Measurements from ENCODE around the gene KRTAP4-16.
"Not testable (repeated sequence)": the region's sequence is repeated elsewhere in the genome, so short reads cannot be mapped to it uniquely, and the experiment has no call there.

KRTAP4-16 gene

DNA sequence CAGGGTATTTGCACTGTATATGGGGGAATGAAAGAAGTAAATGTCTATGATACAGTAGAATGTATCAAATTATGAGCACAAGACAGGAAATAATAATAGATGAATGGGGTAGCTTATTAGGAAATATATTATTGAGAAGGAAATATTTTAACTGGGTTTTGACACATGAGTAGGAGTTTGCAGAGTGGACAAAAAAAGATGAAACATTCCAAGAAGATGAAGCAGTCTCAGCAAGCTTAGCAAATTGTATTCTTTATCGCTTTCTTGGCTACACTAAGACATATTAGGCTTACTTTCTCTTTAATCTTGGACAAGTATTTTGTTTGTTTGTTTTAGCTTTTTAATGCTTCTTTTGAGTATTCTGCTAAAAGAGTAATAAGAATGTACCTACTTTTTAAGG, 1.9 kb upstream of the KRTAP4-16 start:
- Histone ChIP-seq H3K36me3 (ENCODE audit: insufficient read depth, low read length) (no peaks in the 10 kb centered on the region), H3K9ac (ENCODE audit: low read depth, low read length, poor library complexity, severe bottlenecking) (no peak overlapping the region), H3K27me3 (ENCODE audit: insufficient read depth, low read length, poor library complexity, severe bottlenecking) (no peaks in the 10 kb centered on the region), H3K4me1 (ENCODE audit: insufficient read depth, low read length, poor library complexity, severe bottlenecking) (peaks cover 37% of the 10 kb centered on the region), H3K4me2 (ENCODE audit: low read depth, low read length, poor library complexity, severe bottlenecking) (no peak overlapping the region), H3K9me2 (replicated peaks; ENCODE audit: low read depth, low read length) (no peaks in the 10 kb centered on the region), H2AFZ (ENCODE audit: low read length) (no peak overlapping the region), H3K79me2 (ENCODE audit: insufficient read depth, low read length) (no peaks in the 10 kb centered on the region), H3K9me3 (ENCODE audit: insufficient read depth, low read depth, low read length) (no peaks in the 10 kb centered on the region), H4K20me1 (ENCODE audit: insufficient read depth, low read length, poor library complexity, severe bottlenecking) (no peaks in the 10 kb centered on the region), H3F3A (ENCODE audit: low read depth) (no peaks in the 10 kb centered on the region), H3K4me3 (ENCODE audit: low read length, poor library complexity, severe bottlenecking) (no peak overlapping the region)
- TF ChIP-seq EZH2phosphoT487 (IDR thresholded peaks at IDR 0.05; ENCODE audit: borderline replicate concordance) = no peak
- TF ChIP-seq, protein P1, sequence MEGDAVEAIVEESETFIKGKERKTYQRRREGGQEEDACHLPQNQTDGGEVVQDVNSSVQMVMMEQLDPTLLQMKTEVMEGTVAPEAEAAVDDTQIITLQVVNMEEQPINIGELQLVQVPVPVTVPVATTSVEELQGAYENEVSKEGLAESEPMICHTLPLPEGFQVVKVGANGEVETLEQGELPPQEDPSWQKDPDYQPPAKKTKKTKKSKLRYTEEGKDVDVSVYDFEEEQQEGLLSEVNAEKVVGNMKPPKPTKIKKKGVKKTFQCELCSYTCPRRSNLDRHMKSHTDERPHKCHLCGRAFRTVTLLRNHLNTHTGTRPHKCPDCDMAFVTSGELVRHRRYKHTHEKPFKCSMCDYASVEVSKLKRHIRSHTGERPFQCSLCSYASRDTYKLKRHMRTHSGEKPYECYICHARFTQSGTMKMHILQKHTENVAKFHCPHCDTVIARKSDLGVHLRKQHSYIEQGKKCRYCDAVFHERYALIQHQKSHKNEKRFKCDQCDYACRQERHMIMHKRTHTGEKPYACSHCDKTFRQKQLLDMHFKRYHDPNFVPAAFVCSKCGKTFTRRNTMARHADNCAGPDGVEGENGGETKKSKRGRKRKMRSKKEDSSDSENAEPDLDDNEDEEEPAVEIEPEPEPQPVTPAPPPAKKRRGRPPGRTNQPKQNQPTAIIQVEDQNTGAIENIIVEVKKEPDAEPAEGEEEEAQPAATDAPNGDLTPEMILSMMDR (conservative IDR thresholded peaks at IDR 0.05; ENCODE audit: low read length) = no peak

DNA sequence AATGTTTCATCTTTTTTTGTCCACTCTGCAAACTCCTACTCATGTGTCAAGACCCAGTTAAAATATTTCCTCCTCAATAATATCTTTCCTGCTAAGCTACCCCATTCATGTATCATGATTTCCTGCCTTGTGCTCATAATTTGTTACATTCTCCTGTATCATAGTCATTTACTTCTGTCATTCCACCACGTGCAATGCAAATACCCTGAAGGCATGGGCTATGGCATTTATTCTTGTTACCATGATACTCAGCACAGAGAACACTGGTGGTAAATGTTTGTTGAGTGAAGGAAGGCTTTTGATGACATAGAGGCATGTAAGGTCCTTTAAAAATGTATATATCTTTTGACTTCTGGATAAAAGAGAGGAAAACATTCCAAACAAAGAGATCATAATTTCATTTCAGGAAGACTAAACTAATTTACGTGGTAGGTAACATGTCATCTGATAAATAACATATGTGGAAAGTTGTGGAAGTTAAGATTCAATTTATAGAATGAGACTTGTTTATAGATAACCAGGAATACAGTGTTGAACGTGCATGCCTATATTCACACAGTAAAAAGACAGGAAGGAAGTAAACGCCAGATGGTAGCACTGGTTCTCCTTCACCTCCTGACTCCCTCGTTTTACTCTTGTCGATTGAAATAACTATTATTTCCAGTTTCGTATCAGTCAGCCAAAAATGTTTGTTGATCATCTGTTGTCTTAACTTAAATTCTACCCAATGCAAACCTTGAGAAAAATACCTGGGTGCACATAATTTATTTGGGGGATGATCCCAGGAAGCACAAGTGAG, 2.1 kb downstream of the KRTAP4-16 start:
- not testable (repeated sequence) for H3K36me3 ChIP-seq (ENCODE audit: insufficient read depth, low read length); H3K9me2 ChIP-seq (replicated peaks; ENCODE audit: low read depth, low read length); H3F3A ChIP-seq (ENCODE audit: low read depth); H3K9me3 ChIP-seq (ENCODE audit: insufficient read depth, low read depth, low read length); H4K20me1 ChIP-seq (ENCODE audit: insufficient read depth, low read length, poor library complexity, severe bottlenecking); H2AFZ ChIP-seq (ENCODE audit: low read length); H3K79me2 ChIP-seq (ENCODE audit: insufficient read depth, low read length); H3K27me3 ChIP-seq (ENCODE audit: insufficient read depth, low read length, poor library complexity, severe bottlenecking)
- Histone ChIP-seq H3K4me2 (ENCODE audit: low read depth, low read length, poor library complexity, severe bottlenecking) (peak overlapping the region; percentile 78), H3K4me3 (ENCODE audit: low read length, poor library complexity, severe bottlenecking) (peak overlapping the region; percentile 61), H3K9ac (ENCODE audit: low read depth, low read length, poor library complexity, severe bottlenecking) (peak overlapping the region; percentile 12), H3K4me1 (ENCODE audit: insufficient read depth, low read length, poor library complexity, severe bottlenecking) (peaks cover 24% of the 10 kb centered on the region)

DNA sequence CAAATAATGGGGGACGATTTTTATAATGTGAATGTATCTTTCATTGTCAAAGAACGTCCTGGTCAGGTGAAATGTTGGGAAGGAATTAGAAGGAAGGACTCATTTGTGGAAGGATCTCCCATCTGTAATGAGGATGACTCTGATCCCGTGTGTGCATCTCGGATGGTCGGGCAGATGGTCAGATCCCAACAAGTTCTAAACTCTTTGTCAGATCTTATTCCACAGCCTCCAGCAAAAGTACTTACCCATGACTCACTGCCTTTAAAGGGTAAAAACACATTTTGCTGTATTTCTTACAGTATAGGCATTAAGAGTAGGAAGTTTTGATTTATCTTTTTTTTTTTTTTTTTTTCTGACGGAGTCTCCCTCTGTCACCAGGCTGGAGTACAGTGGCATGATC, 3.5 kb downstream of the KRTAP4-16 start:
- Histone ChIP-seq H3K4me3 (ENCODE audit: low read length, poor library complexity, severe bottlenecking) (no peak overlapping the region), H3K4me1 (ENCODE audit: insufficient read depth, low read length, poor library complexity, severe bottlenecking) (peaks cover 24% of the 10 kb centered on the region), H3F3A (ENCODE audit: low read depth) (no peaks in the 10 kb centered on the region), H3K36me3 (ENCODE audit: insufficient read depth, low read length) (no peaks in the 10 kb centered on the region), H3K9me3 (ENCODE audit: insufficient read depth, low read depth, low read length) (no peaks in the 10 kb centered on the region), H3K9ac (ENCODE audit: low read depth, low read length, poor library complexity, severe bottlenecking) (no peak overlapping the region), H2AFZ (ENCODE audit: low read length) (no peak overlapping the region), H3K4me2 (ENCODE audit: low read depth, low read length, poor library complexity, severe bottlenecking) (no peak overlapping the region), H3K27me3 (ENCODE audit: insufficient read depth, low read length, poor library complexity, severe bottlenecking) (no peaks in the 10 kb centered on the region), H3K79me2 (ENCODE audit: insufficient read depth, low read length) (no peaks in the 10 kb centered on the region), H3K9me2 (replicated peaks; ENCODE audit: low read depth, low read length) (no peaks in the 10 kb centered on the region), H4K20me1 (ENCODE audit: insufficient read depth, low read length, poor library complexity, severe bottlenecking) (no peaks in the 10 kb centered on the region)
- TF ChIP-seq, protein P1 (conservative IDR thresholded peaks at IDR 0.05; ENCODE audit: low read length) = no peak
- no peak for TF ChIP-seq EZH2phosphoT487 (IDR thresholded peaks at IDR 0.05; ENCODE audit: borderline replicate concordance)

DNA sequence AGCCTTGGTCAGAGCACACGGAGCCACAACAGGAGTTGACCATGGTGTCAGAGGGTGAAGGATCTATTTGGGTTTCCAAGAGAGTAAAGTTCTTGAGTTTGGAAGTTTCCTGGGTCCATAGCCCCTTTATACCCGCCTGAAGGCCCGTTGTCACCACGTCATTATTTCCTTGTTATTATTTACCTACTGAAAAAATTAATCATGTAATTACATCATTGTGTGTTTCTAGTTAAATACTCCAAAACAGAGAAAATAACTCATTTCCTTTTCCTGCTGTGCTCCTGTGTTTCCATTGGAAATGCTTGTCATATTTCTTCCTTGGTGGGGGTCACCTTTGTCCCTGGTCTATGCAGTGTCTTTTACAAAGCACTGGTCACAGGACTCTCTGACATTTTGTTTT, 4.0 kb downstream of the KRTAP4-16 start, which contains the start of gene KRTAP4-8:
Gene KRTAP4-8 (minus strand): TSS at position 101 of the 400 bp plus-strand sequence. CDS start 58 bp downstream, at position 43.
- Histone ChIP-seq H2AFZ (ENCODE audit: low read length) (no peak within 1 kb of the TSS), H3F3A (ENCODE audit: low read depth) (no peaks in the 10 kb centered on the region), H3K79me2 (ENCODE audit: insufficient read depth, low read length) (no peaks in the 10 kb centered on the region), H3K9me2 (replicated peaks; ENCODE audit: low read depth, low read length) (no peaks in the 10 kb centered on the region), H3K27me3 (ENCODE audit: insufficient read depth, low read length, poor library complexity, severe bottlenecking) (no peaks in the 10 kb centered on the region), H3K9me3 (ENCODE audit: insufficient read depth, low read depth, low read length) (no peaks in the 10 kb centered on the region; the same call in 1 of the 2 replicates), H3K36me3 (ENCODE audit: insufficient read depth, low read length) (no peaks in the 10 kb centered on the region), H3K4me1 (ENCODE audit: insufficient read depth, low read length, poor library complexity, severe bottlenecking) (peaks cover 24% of the 10 kb centered on the region), H3K4me3 (ENCODE audit: low read length, poor library complexity, severe bottlenecking) (no peak within 1 kb of the TSS), H3K4me2 (ENCODE audit: low read depth, low read length, poor library complexity, severe bottlenecking) (no peak within 1 kb of the TSS), H4K20me1 (ENCODE audit: insufficient read depth, low read length, poor library complexity, severe bottlenecking) (no peaks in the 10 kb centered on the region), H3K9ac (ENCODE audit: low read depth, low read length, poor library complexity, severe bottlenecking) (no peak within 1 kb of the TSS)
- TF ChIP-seq, protein P1 (conservative IDR thresholded peaks at IDR 0.05; ENCODE audit: low read length) = no peak
- no peak for TF ChIP-seq EZH2phosphoT487 (IDR thresholded peaks at IDR 0.05; ENCODE audit: borderline replicate concordance)

Data from Loucy (cell line).